ENCODE data around the gene MCTP2. TPM values are rescaled to one million over a fixed set of nuclear protein-coding genes. Genes with fewer than 3 reads are reported as not detected.
A peak's percentile ranks its signal among the peaks of the same experiment; 100 is the strongest.

Gene MCTP2
- total RNA-seq, 1 experiment from 2014 or later = 7.4 TPM

DNA sequence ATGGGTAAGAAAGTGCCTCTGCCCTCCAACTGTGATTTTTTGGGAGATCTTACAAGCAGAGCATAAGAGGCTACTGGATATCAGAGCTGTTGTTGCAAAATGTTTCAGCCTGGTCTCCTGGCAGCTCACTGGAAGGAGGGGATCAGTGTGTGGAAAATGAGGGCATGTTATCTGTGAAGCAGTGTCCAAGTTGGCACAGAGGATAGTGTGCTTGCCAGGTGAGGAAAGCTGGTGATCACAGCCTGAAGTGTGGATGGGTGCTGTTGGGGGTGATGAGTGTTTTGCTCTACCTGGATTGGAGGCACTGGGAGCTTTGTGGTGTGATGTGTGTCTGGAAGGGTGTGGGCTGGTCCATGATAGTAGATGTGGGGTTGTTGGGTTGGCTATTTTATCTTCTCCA is 69.3 kb downstream of the MCTP2 start:
- ATAC-seq (no peak), DNase-seq (ENCODE audit: low spot score) (no peak)
- Mint-ChIP-seq H3K36me3 (peaks cover 24% of the 10 kb centered on the region), H3K27ac (0 out of 2 replicates have a peak overlapping the region, but pooled peaks have one; percentile 60), H3K27me3 (ENCODE audit: low read depth) (no peaks in the 10 kb centered on the region), H3K9me3 (peaks cover 31% of the 10 kb centered on the region), H3K4me3 (no peak overlapping the region), H3K4me1 (no peaks in the 10 kb centered on the region)
- ChIA-PET CTCF (no interaction called here), POLR2A (no interaction called here)
- no peak for TF ChIP-seq ZNF532 (CRISPR knock-in tag; IDR thresholded peaks at IDR 0.05; ENCODE audit: borderline replicate concordance)
- no peak for TF ChIP-seq ATF1 (CRISPR knock-in tag; IDR thresholded peaks at IDR 0.05)
- no peak for TF ChIP-seq ATF3 (CRISPR knock-in tag; conservative IDR thresholded peaks at IDR 0.05)
- no peak for TF ChIP-seq KAT7 (CRISPR knock-in tag; IDR thresholded peaks at IDR 0.05; ENCODE audit: borderline replicate concordance)
- TF ChIP-seq ZNF232 (CRISPR knock-in tag; IDR thresholded peaks at IDR 0.05) = no peak
- no peak for TF ChIP-seq TEAD1 (CRISPR knock-in tag; IDR thresholded peaks at IDR 0.05)
- TF ChIP-seq, protein P1, sequence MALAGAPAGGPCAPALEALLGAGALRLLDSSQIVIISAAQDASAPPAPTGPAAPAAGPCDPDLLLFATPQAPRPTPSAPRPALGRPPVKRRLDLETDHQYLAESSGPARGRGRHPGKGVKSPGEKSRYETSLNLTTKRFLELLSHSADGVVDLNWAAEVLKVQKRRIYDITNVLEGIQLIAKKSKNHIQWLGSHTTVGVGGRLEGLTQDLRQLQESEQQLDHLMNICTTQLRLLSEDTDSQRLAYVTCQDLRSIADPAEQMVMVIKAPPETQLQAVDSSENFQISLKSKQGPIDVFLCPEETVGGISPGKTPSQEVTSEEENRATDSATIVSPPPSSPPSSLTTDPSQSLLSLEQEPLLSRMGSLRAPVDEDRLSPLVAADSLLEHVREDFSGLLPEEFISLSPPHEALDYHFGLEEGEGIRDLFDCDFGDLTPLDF (CRISPR knock-in tag; IDR thresholded peaks at IDR 0.05) = no peak
- TF ChIP-seq, protein P2, sequence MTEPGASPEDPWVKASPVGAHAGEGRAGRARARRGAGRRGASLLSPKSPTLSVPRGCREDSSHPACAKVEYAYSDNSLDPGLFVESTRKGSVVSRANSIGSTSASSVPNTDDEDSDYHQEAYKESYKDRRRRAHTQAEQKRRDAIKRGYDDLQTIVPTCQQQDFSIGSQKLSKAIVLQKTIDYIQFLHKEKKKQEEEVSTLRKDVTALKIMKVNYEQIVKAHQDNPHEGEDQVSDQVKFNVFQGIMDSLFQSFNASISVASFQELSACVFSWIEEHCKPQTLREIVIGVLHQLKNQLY (CRISPR knock-in tag; IDR thresholded peaks at IDR 0.05) = no peak
- TF ChIP-seq, protein P3, sequence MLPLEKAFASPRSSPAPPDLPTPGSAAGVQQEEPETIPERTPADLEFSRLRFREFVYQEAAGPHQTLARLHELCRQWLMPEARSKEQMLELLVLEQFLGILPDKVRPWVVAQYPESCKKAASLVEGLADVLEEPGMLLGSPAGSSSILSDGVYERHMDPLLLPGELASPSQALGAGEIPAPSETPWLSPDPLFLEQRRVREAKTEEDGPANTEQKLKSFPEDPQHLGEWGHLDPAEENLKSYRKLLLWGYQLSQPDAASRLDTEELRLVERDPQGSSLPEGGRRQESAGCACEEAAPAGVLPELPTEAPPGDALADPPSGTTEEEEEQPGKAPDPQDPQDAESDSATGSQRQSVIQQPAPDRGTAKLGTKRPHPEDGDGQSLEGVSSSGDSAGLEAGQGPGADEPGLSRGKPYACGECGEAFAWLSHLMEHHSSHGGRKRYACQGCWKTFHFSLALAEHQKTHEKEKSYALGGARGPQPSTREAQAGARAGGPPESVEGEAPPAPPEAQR (CRISPR knock-in tag; IDR thresholded peaks at IDR 0.05) = no peak
- TF ChIP-seq, protein P4, sequence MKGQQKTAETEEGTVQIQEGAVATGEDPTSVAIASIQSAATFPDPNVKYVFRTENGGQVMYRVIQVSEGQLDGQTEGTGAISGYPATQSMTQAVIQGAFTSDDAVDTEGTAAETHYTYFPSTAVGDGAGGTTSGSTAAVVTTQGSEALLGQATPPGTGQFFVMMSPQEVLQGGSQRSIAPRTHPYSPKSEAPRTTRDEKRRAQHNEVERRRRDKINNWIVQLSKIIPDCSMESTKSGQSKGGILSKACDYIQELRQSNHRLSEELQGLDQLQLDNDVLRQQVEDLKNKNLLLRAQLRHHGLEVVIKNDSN (CRISPR knock-in tag; IDR thresholded peaks at IDR 0.05) = no peak
- no peak for TF ChIP-seq ZNF512 (CRISPR knock-in tag; IDR thresholded peaks at IDR 0.05; ENCODE audit: borderline replicate concordance)
- TF ChIP-seq CREB1 (CRISPR knock-in tag; IDR thresholded peaks at IDR 0.05) = no peak
- TF ChIP-seq PRRX2 (CRISPR knock-in tag; IDR thresholded peaks at IDR 0.05) = no peak

DNA sequence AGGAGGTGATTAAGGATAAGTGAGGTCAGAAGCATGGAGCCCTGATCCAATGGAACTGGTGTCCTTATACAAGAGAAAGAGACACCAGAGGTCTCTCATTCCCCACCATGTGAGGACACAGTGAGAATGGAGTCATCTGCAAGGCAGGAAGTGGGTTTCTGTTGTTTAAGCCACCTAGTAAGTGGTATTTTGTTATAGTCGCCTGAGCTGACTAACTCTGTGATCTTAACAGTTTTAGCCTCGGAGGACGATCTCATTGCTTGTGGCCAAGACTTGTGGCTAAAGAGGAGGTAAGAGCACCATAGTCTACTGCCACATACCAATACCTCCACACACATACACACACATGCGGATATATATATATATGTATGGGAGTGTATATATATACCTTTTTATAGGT is 73.8 kb downstream of the MCTP2 start:
- H3K9me3 Mint-ChIP-seq = peaks cover 27% of the 10 kb centered on the region
- ChIA-PET POLR2A (no interaction called here), CTCF (no interaction called here)
- peaks cover 22% of the 10 kb centered on the region for H3K36me3 Mint-ChIP-seq
- H3K27me3 Mint-ChIP-seq (ENCODE audit: low read depth) = no peaks in the 10 kb centered on the region
- H3K4me3 Mint-ChIP-seq = no peak overlapping the region
- H3K27ac Mint-ChIP-seq = no peak overlapping the region
- H3K4me1 Mint-ChIP-seq = peaks cover 4% of the 10 kb centered on the region; the same call in 1 of the 2 replicates
- no peak for DNase-seq (ENCODE audit: low spot score)
- ATAC-seq = no peak
- no peak for TF ChIP-seq ZNF219 (CRISPR knock-in tag; IDR thresholded peaks at IDR 0.05; ENCODE audit: borderline replicate concordance)
- TF ChIP-seq PRDM15 (CRISPR knock-in tag; IDR thresholded peaks at IDR 0.05) = no peak
- TF ChIP-seq EMX1 (CRISPR knock-in tag; IDR thresholded peaks at IDR 0.05) = no peak
- no peak for TF ChIP-seq ZNF532 (CRISPR knock-in tag; IDR thresholded peaks at IDR 0.05; ENCODE audit: borderline replicate concordance)

All from WTC11 (cell line).